GM21360 (cell line): ENCODE data around the gene OSBP2.

Experiments used
- ATAC-seq: cut with Tn5 transposase; IDR thresholded peaks from one replicate; pipeline ENCODE4 v1.9.1; 2021; ENCODE audit warnings: mild to moderate bottlenecking, moderate library complexity; ENCODE audit not compliant: unreplicated experiment

Gene OSBP2

GRCh38 chr22:30838111-30838510 lies 143.4 kb downstream of the OSBP2 start:
- ATAC-seq, result no peak

- no peak for ATAC-seq
Measured at GRCh38 chr22:30841273-30841672, 146.6 kb downstream of the OSBP2 start.

- ATAC-seq, result no peak
Measured at GRCh38 chr22:30843245-30843644, 148.6 kb downstream of the OSBP2 start.

- no peak for ATAC-seq
Measured at GRCh38 chr22:30847583-30847982, 152.9 kb downstream of the OSBP2 start.

- ATAC-seq, result no peak
Measured at GRCh38 chr22:30855266-30855665, 160.6 kb downstream of the OSBP2 start.

GRCh38 chr22:30855677-30856518 lies 161.2 kb downstream of the OSBP2 start:
- no peak for ATAC-seq

GRCh38 chr22:30856741-30857502 lies 162.2 kb downstream of the OSBP2 start:
- ATAC-seq, result no peak

- no peak for ATAC-seq
Measured at GRCh38 chr22:30857791-30858190, 163.1 kb downstream of the OSBP2 start.

- no peak for ATAC-seq
Measured at GRCh38 chr22:30858976-30859713, 164.5 kb downstream of the OSBP2 start.

GRCh38 chr22:30859714-30860095 lies 165.0 kb downstream of the OSBP2 start:
- ATAC-seq, result no peak

- ATAC-seq, result no peak
Measured at GRCh38 chr22:30860176-30861105, 165.8 kb downstream of the OSBP2 start.

- ATAC-seq, result no peak
Measured at GRCh38 chr22:30861131-30861530, 166.5 kb downstream of the OSBP2 start.

GRCh38 chr22:30861688-30862552 lies 167.2 kb downstream of the OSBP2 start:
- no peak for ATAC-seq

- no peak for ATAC-seq
Measured at GRCh38 chr22:30863081-30863833, 168.6 kb downstream of the OSBP2 start.

GRCh38 chr22:30864441-30865420 lies 170.1 kb downstream of the OSBP2 start:
- no peak for ATAC-seq

GRCh38 chr22:30865656-30866055 lies 171.0 kb downstream of the OSBP2 start:
- ATAC-seq, result no peak

GRCh38 chr22:30866216-30866615 lies 171.5 kb downstream of the OSBP2 start:
- no peak for ATAC-seq
